Uterus (tissue), 2 donors: ENCODE results near the gene ARHGEF28.

Experiments
- CTCF ChIP-seq, 4 experiments: fragments of 200-600 bp in 2 of 4; fragments of 450-650 bp in 2 of 4; sonication (generic) in 2 of 4; IDR thresholded peaks; one replicate each; pipeline ENCODE4 v1.5.1; 2016 to 2019; ENCODE audit warnings: antibody characterized with exemption in 4 of 4, mild to moderate bottlenecking in 2 of 4, moderate library complexity in 1 of 4
- POLR2A ChIP-seq, 2 donors: fragments of 450-650 bp; IDR thresholded peaks; one replicate each; pipeline ENCODE4 v1.6.1; 2016; ENCODE audit warnings: antibody characterized with exemption in 2 of 2, mild to moderate bottlenecking in 1 of 2, moderate library complexity in 1 of 2

- TF ChIP-seq CTCF (IDR thresholded peaks at IDR 0.05) (no peak), POLR2A (IDR thresholded peaks at IDR 0.05) (no peak)
These were observed 209.7 kb downstream of the ARHGEF28 start for GRCh38 chr5:73835726-73836125.
